NCI-H1436 treated with DMSO at 0.1 percent for 48 hours (cell line): ENCODE results near the gene TMEM217.

Source experiments
- DNase-seq: peaks from one replicate; lab custom pipeline; 2025; lab: John Stamatoyannopoulos, UW

TMEM217 gene

DNA sequence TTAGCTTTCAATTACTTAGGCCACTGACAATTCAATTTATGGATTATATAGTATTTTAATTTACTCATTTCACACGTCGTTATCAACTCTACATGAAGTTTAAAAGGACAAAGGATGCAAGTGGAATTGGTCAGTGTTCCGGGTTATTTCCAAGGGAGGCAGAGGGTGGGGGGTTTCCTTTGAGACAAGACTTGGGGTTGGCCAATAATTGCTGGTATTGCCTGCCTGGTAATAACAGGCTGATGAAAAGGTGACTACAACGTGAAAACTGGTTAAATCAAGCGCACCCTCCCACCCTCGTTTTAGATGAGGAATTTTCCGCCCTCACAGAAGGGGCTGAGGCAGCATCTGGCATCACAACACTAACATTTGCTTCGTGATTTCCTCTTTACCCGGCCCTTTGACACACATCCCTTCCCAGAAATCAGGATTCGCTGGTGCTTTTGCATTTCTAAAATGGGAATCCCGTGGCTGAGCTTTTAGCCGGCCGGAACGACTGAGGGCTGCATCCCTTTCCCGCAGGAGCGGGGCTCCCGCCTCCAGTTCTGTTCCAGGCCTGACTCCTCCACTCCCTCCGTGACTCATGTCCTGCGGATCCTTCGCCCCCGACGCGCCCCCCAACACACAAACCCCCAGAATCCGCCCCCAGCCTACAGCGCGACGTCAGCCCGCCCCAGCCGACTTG is 89.0 kb downstream of the TMEM217 start:
- DNase-seq = no peak

DNA sequence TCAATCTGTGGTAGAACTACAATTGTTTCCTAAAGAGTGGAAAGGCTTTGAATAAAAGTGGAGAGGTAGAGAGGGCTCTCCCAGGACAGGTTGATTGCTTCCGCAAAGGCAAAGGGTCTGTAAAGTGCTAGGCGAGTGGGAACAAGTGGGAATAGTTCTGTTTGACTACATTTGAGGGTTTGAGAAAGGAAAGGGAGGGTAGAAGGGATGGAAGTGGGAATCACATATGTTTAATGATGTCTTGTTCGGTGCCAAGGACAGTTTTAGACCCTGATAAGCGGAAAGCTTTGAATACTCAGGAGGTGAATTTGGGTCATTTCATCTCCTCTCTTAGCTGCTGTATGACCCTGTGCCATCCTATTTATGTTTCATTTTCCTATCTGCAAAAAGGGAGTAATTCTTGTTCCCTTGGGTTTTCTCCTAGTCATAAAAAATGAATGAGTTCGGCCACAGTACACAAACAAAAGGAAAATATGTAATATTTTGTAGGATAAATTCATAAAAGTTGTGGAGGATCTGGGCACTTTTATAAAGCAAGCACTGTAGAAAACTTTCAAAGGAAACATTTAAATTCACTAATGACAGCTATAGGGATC is 89.7 kb downstream of the TMEM217 start:
- no peak for DNase-seq

DNA sequence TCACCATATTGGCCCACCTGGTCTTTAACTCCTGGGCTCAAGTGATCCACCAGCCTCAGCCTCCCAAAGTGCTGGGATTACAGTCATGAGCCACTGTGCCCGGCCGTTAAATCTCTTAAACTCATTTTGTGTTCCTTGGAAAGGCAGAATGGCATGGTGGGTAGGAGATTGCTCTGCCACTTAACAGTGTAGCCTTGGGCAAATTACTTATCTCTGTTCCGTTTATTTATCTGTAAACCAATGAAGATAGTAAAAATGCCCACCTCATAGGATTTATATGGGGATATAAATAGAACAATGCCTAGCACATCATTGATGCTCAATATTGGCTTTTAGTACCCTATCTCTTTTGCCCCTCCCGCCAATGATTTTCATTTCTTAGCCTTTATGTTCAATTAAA is 95.2 kb downstream of the TMEM217 start:
- DNase-seq = no peak
